Mesendoderm (in vitro differentiated cells): ENCODE data around the gene TMEM132C.

ENCODE experiments used
- DNase-seq: peaks from one replicate; pipeline ENCODE4 v3.0.0; 2013
- H2AK5ac ChIP-seq: 2 replicates; pipeline ENCODE4 v1.6.1; 2013; ENCODE audit warnings: low read length, inconsistent platforms
- H2BK120ac ChIP-seq: 2 replicates; pipeline ENCODE4 v1.6.1; 2013; ENCODE audit warnings: low read depth, mild to moderate bottlenecking, low read length, moderate library complexity, mixed read lengths
- H2BK15ac ChIP-seq: replicated peaks from 2 replicates; pipeline ENCODE4 v1.6.1; 2013; ENCODE audit warnings: low read depth, mild to moderate bottlenecking, moderate library complexity
- H2BK5ac ChIP-seq: 2 replicates; pipeline ENCODE4 v1.6.1; 2013; ENCODE audit warnings: low read length, inconsistent platforms
- H3K18ac ChIP-seq: 2 replicates; pipeline ENCODE4 v1.6.1; 2013; ENCODE audit warnings: mild to moderate bottlenecking, low read length, mixed read lengths
- H3K23ac ChIP-seq: one replicate; pipeline ENCODE4 v1.6.1; 2013; ENCODE audit warnings: low read length
- H3K27ac ChIP-seq: 2 replicates; pipeline ENCODE4 v1.5.1; 2013; ENCODE audit warnings: low read depth, mild to moderate bottlenecking, inconsistent platforms, low read length, moderate library complexity
- H3K27me3 ChIP-seq: 2 replicates; pipeline ENCODE4 v1.6.1; 2013; ENCODE audit warnings: low read length, control low read depth, mild to moderate bottlenecking, inconsistent platforms; ENCODE audit not compliant: insufficient read depth, poor library complexity
- H3K36me3 ChIP-seq: 2 replicates; pipeline ENCODE4 v1.6.1; 2013; ENCODE audit warnings: low read length, inconsistent platforms; ENCODE audit not compliant: control insufficient read depth, insufficient read depth
- H3K4ac ChIP-seq: one replicate; pipeline ENCODE4 v1.6.1; 2013; ENCODE audit warnings: low read depth, mild to moderate bottlenecking, low read length, moderate library complexity
- H3K4me1 ChIP-seq: 2 replicates; pipeline ENCODE4 v1.6.1; 2013; ENCODE audit warnings: low read depth, low read length, inconsistent platforms; ENCODE audit not compliant: control insufficient read depth
- H3K4me2 ChIP-seq: 2 replicates; pipeline ENCODE4 v1.6.1; 2013; ENCODE audit warnings: low read length
- H3K4me3 ChIP-seq: 2 replicates; pipeline ENCODE4 v1.5.1; 2013; ENCODE audit warnings: mild to moderate bottlenecking, low read length
- H3K56ac ChIP-seq: one replicate; pipeline ENCODE4 v1.6.1; 2013; ENCODE audit warnings: low read length
- H3K79me1 ChIP-seq: 2 replicates; pipeline ENCODE4 v1.6.1; 2013; ENCODE audit warnings: low read length, inconsistent platforms
- H3K79me2 ChIP-seq: 2 replicates; pipeline ENCODE4 v1.6.1; 2013; ENCODE audit warnings: mild to moderate bottlenecking, low read length; ENCODE audit not compliant: control insufficient read depth, insufficient read depth
- H3K9ac ChIP-seq: 2 replicates; pipeline ENCODE4 v1.6.1; 2013; ENCODE audit warnings: low read length, inconsistent platforms
- H4K5ac ChIP-seq: one replicate; pipeline ENCODE4 v1.6.1; 2013; ENCODE audit warnings: low read length
- H4K8ac ChIP-seq: one replicate; pipeline ENCODE4 v1.6.1; 2013; ENCODE audit warnings: low read depth, mild to moderate bottlenecking, control low read depth, low read length, moderate library complexity
- WGBS: extraction: QIAGEN DNeasy Blood & Tissue Kit; methylation state at CpG from one replicate; pipeline ENCODE4 v1.1.7; 2013; ENCODE audit warnings: low lambda C conversion rate, missing lambda C conversion rate; ENCODE audit not compliant: insufficient coverage; ENCODE audit errors: extremely low coverage; 5-methylcytosine and 5-hydroxymethylcytosine counted together

TMEM132C gene

DNA sequence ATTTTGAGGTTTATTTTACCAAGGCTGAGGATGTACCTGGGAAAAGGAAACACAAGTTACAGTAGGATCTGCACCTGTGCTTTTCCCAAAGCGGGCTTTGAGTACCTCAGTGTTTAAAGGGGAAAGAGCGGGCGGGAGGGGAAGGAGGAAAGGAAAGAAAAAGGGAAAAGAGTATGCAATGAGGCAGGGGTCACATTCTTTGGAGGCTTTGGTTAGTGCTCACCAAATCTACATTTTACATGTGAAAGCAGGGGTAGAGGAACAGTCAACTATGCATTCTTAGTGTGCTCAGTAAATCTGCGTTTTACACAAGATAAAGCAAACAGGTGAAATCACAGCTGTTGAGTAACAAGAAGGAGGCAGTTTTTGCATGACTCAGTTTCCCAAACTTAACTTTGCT lies 242.2 kb downstream of the TMEM132C start:
- no peak overlapping the region for H4K5ac ChIP-seq
- H3K56ac ChIP-seq, result no peak overlapping the region
- H4K8ac ChIP-seq, result no peak overlapping the region
- no peaks in the 10 kb centered on the region for H3K79me2 ChIP-seq
- no peak overlapping the region for H2BK120ac ChIP-seq
- H3K23ac ChIP-seq, result no peak overlapping the region
- no CpG with 5 or more reads among the region's 4 CpGs for WGBS
- H3K9ac ChIP-seq, result no peak overlapping the region
- no peaks in the 10 kb centered on the region for H3K79me1 ChIP-seq
- no peak overlapping the region for H3K27ac ChIP-seq
- H3K4me1 ChIP-seq, result no peaks in the 10 kb centered on the region
- no peaks in the 10 kb centered on the region for H3K27me3 ChIP-seq
- no peak overlapping the region for H2BK15ac ChIP-seq
- no peak overlapping the region for H2AK5ac ChIP-seq
- no peak overlapping the region for H3K4me2 ChIP-seq
- H3K4me3 ChIP-seq, result no peak overlapping the region
- DNase-seq, result peak; percentile 58
- H3K18ac ChIP-seq, result no peak overlapping the region
- H3K36me3 ChIP-seq, result no peaks in the 10 kb centered on the region
- no peak overlapping the region for H2BK5ac ChIP-seq
- H3K4ac ChIP-seq, result no peak overlapping the region

- H3K79me2 ChIP-seq, result no peaks in the 10 kb centered on the region
- no peak overlapping the region for H3K23ac ChIP-seq
These were observed 243.5 kb downstream of the TMEM132C start for GRCh38 chr12:128510511-128510910.

DNA sequence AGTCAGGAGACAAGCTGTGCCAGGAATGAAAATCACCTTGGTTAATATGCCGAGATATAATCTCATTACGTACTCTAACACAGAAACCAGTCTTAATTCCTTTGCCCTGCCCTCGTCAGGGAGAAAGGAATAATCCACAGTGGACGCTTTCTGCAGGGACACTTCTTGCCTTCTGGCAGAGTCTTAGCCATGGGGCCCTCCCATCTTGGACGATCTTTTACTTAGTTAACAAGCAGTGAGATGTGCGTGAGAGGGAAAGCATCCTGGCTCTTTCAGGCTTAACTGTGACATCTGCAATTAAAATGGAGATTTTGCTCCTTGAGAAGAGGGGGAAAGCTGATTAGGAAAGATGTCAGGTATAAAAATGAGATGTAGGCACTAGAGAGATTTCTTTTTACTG lies 246.4 kb downstream of the TMEM132C start:
- Histone ChIP-seq H3K4ac (no peak overlapping the region), H3K9ac (no peak overlapping the region), H3K18ac (no peak overlapping the region), H3K36me3 (no peaks in the 10 kb centered on the region), H3K23ac (no peak overlapping the region), H3K4me3 (no peak overlapping the region), H3K79me1 (no peaks in the 10 kb centered on the region), H3K4me2 (no peak overlapping the region), H4K5ac (no peak overlapping the region), H2BK15ac (no peak overlapping the region), H2BK120ac (no peak overlapping the region), H2BK5ac (no peak overlapping the region), H3K27me3 (no peaks in the 10 kb centered on the region), H3K4me1 (no peaks in the 10 kb centered on the region), H4K8ac (no peak overlapping the region), H2AK5ac (no peak overlapping the region), H3K79me2 (no peaks in the 10 kb centered on the region), H3K27ac (no peak overlapping the region), H3K56ac (no peak overlapping the region)
- WGBS, result no CpG with 5 or more reads among the region's 6 CpGs
- DNase-seq, result no peak

More at GRCh38 chr12:128510511-128510910, 243.5 kb downstream of the TMEM132C start:
- H3K27me3 ChIP-seq, result no peaks in the 10 kb centered on the region
- no peak overlapping the region for H3K56ac ChIP-seq
- WGBS, result no CpG with 5 or more reads among the region's 8 CpGs
- H3K4ac ChIP-seq, result no peak overlapping the region
- no peak overlapping the region for H4K5ac ChIP-seq
- no peak for DNase-seq
- H3K4me2 ChIP-seq, result no peak overlapping the region
- H3K18ac ChIP-seq, result no peak overlapping the region
- H3K79me1 ChIP-seq, result no peaks in the 10 kb centered on the region
- H3K36me3 ChIP-seq, result no peaks in the 10 kb centered on the region
- H2BK15ac ChIP-seq, result no peak overlapping the region
- no peak overlapping the region for H3K4me3 ChIP-seq
- H3K4me1 ChIP-seq, result no peaks in the 10 kb centered on the region
- H2AK5ac ChIP-seq, result no peak overlapping the region
- H4K8ac ChIP-seq, result no peak overlapping the region
- H2BK120ac ChIP-seq, result no peak overlapping the region
- H2BK5ac ChIP-seq, result no peak overlapping the region
- no peak overlapping the region for H3K27ac ChIP-seq
- H3K9ac ChIP-seq, result no peak overlapping the region

DNA sequence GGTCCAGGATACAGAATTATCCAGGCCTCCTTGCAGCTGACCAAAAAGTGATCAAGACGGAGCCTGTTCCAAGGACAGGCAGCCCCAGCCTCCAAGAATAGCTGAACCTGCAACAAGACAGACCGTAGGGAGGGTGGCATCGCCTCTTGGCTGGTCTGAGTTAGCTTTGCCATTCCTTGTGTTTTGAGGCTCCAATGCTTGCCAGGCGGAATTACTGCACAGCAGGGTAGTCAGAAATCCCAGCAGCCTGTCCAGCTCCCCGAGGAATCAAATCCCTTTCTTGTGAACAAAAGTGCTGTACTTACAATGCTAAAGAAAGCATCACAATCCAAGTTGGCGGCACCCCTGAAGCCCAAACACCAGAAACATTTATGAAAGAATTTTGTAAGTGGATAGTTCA lies 246.9 kb downstream of the TMEM132C start:
- Histone ChIP-seq H2AK5ac (no peak overlapping the region), H2BK120ac (no peak overlapping the region), H4K5ac (no peak overlapping the region), H3K4me1 (no peaks in the 10 kb centered on the region), H3K56ac (no peak overlapping the region), H3K4me2 (no peak overlapping the region), H3K4me3 (no peak overlapping the region), H2BK15ac (no peak overlapping the region), H3K4ac (no peak overlapping the region), H3K23ac (no peak overlapping the region), H3K27ac (no peak overlapping the region), H3K36me3 (no peaks in the 10 kb centered on the region), H3K79me2 (no peaks in the 10 kb centered on the region), H2BK5ac (no peak overlapping the region), H3K79me1 (no peaks in the 10 kb centered on the region), H3K9ac (no peak overlapping the region), H3K27me3 (no peaks in the 10 kb centered on the region), H4K8ac (no peak overlapping the region), H3K18ac (no peak overlapping the region)
- no peak for DNase-seq
- no CpG with 5 or more reads among the region's 6 CpGs for WGBS

- no peaks in the 10 kb centered on the region for H3K79me2 ChIP-seq
- H3K18ac ChIP-seq, result no peak overlapping the region
- DNase-seq, result no peak
- H2AK5ac ChIP-seq, result no peak overlapping the region
- no peak overlapping the region for H3K4me2 ChIP-seq
- no peak overlapping the region for H3K4me3 ChIP-seq
- no peaks in the 10 kb centered on the region for H3K79me1 ChIP-seq
- H2BK120ac ChIP-seq, result no peak overlapping the region
- H3K27me3 ChIP-seq, result no peaks in the 10 kb centered on the region
- no CpG with 5 or more reads among the region's 4 CpGs for WGBS
- no peak overlapping the region for H3K56ac ChIP-seq
- no peak overlapping the region for H3K4ac ChIP-seq
- no peak overlapping the region for H2BK15ac ChIP-seq
- no peak overlapping the region for H2BK5ac ChIP-seq
- no peak overlapping the region for H3K27ac ChIP-seq
- H3K23ac ChIP-seq, result no peak overlapping the region
- H4K5ac ChIP-seq, result no peak overlapping the region
- H4K8ac ChIP-seq, result no peak overlapping the region
- no peaks in the 10 kb centered on the region for H3K4me1 ChIP-seq
- no peaks in the 10 kb centered on the region for H3K36me3 ChIP-seq
- H3K9ac ChIP-seq, result no peak overlapping the region
These were observed 251.7 kb downstream of the TMEM132C start for GRCh38 chr12:128518644-128519043.

DNA sequence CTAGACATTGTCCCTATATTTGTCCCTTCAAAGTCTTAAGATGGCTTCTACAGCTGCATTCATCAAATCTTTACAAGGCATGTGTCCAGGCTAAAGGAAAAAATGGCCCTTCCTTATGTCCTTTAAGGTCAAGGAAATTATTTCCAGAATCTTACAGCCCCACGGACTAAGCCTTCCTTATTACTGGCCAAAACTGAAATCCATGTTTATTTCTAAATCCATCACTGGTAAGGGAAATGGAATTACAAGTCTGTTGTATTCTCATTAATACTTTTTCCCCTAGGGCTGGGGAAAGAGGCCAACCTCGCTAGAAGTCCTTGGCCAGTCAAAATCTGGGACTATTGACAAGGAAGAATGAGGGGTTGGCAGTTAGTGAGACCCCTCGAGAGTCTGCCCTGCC lies 252.5 kb downstream of the TMEM132C start:
- H3K4me2 ChIP-seq, result no peak overlapping the region
- no peak overlapping the region for H3K56ac ChIP-seq
- no peak overlapping the region for H2AK5ac ChIP-seq
- H3K23ac ChIP-seq, result no peak overlapping the region
- no peak overlapping the region for H2BK120ac ChIP-seq
- H3K79me2 ChIP-seq, result no peaks in the 10 kb centered on the region
- H3K4me1 ChIP-seq, result no peaks in the 10 kb centered on the region
- no peaks in the 10 kb centered on the region for H3K27me3 ChIP-seq
- no peak overlapping the region for H2BK5ac ChIP-seq
- no peak for DNase-seq
- H2BK15ac ChIP-seq, result no peak overlapping the region
- no peak overlapping the region for H4K8ac ChIP-seq
- no peak overlapping the region for H3K18ac ChIP-seq
- WGBS, result no CpG with 5 or more reads among the region's 3 CpGs
- H3K79me1 ChIP-seq, result no peaks in the 10 kb centered on the region
- no peak overlapping the region for H3K4ac ChIP-seq
- H4K5ac ChIP-seq, result no peak overlapping the region
- no peak overlapping the region for H3K4me3 ChIP-seq
- no peak overlapping the region for H3K9ac ChIP-seq
- H3K36me3 ChIP-seq, result no peaks in the 10 kb centered on the region
- no peak overlapping the region for H3K27ac ChIP-seq
